Hepatocyte (in vitro differentiated cells): ENCODE measurements around the gene RAB3IL1.

Experiments
- EZH2 ChIP-seq: fragments of 200-600 bp; sonication (generic); IDR thresholded peaks from 2 replicates; pipeline ENCODE4 v1.6.1; 2016; ENCODE audit warnings: antibody characterized with exemption, mild to moderate bottlenecking, borderline replicate concordance
- TF ChIP-seq, protein P1 (sequence below): fragments of 200-600 bp; sonication (generic); IDR thresholded peaks from 2 replicates; pipeline ENCODE4 v1.5.1; 2016; ENCODE audit warnings: antibody characterized with exemption, mild to moderate bottlenecking; ENCODE audit not compliant: poor library complexity

DNA sequence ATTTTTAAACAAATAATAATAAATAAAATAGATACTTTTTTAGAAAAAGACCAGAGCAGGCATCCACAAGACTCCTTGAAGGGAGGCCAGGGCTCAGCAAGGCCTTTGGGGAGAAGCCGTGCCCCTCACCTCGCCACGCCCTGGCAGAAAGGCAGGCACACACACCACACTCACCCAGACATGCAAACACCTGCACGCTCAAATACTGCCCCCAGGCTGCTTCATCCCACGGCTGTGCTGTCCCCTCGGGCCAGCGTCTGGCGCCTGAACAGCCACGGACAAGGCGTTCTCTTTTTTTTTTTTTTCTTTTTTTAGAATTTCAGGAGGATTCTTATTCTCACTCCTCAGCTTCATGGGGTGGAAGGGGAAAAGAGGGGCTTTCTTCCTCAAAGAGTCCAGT, 27.5 kb downstream of the RAB3IL1 start:
- no peak for TF ChIP-seq EZH2
- TF ChIP-seq, protein P1, sequence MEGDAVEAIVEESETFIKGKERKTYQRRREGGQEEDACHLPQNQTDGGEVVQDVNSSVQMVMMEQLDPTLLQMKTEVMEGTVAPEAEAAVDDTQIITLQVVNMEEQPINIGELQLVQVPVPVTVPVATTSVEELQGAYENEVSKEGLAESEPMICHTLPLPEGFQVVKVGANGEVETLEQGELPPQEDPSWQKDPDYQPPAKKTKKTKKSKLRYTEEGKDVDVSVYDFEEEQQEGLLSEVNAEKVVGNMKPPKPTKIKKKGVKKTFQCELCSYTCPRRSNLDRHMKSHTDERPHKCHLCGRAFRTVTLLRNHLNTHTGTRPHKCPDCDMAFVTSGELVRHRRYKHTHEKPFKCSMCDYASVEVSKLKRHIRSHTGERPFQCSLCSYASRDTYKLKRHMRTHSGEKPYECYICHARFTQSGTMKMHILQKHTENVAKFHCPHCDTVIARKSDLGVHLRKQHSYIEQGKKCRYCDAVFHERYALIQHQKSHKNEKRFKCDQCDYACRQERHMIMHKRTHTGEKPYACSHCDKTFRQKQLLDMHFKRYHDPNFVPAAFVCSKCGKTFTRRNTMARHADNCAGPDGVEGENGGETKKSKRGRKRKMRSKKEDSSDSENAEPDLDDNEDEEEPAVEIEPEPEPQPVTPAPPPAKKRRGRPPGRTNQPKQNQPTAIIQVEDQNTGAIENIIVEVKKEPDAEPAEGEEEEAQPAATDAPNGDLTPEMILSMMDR: no peak
